ENCODE measurements around the gene USP31. TPM values are rescaled to one million over a fixed set of nuclear protein-coding genes. Genes with fewer than 3 reads are reported as not detected.

USP31 gene
- total RNA-seq, 1 experiment from 2014 or later = 16.1 TPM

GRCh38 chr16:23119570-23119969, 29.7 kb downstream of the USP31 start:
- Mint-ChIP-seq H3K36me3 (ENCODE audit: insufficient read depth in 1 of 3, low read depth in 3 of 3) (no peaks in the 10 kb centered on the region), H3K27me3 (ENCODE audit: low read depth) (no peaks in the 10 kb centered on the region), H3K9me3 (no peaks in the 10 kb centered on the region), H3K4me3 (no peak overlapping the region), H3K4me1 (peaks cover 39 to 49% of the 10 kb centered on the region in 2 experiments), H3K27ac (no peak overlapping the region)
- Histone ChIP-seq H2BK5ac (ENCODE audit: insufficient read length, low read length) (no peak overlapping the region), H4K91ac (ENCODE audit: insufficient read length, low read depth, low read length) (no peak overlapping the region), H3K56ac (ENCODE audit: insufficient read length, low read depth, low read length) (no peak overlapping the region), H2AK5ac (ENCODE audit: insufficient read length, low read length) (no peak overlapping the region), H3K27me3 (ENCODE audit: insufficient read depth, low read length) (no peaks in the 10 kb centered on the region), H3T11ph (ENCODE audit: low read length) (no peak overlapping the region), H2BK120ac (ENCODE audit: low read depth, low read length, poor library complexity, severe bottlenecking) (no peak overlapping the region), H2BK15ac (ENCODE audit: low read depth, low read length) (no peak overlapping the region), H3K4me1 (ENCODE audit: insufficient read depth, low read length) (peaks cover 3% of the 10 kb centered on the region; the same call in 1 of the 2 replicates), H4K20me1 (ENCODE audit: control insufficient read depth, insufficient read depth, insufficient read length) (no peaks in the 10 kb centered on the region), H3K23me2 (ENCODE audit: insufficient read length, low read depth, low read length, poor library complexity, severe bottlenecking) (no peaks in the 10 kb centered on the region), H3K9ac (ENCODE audit: extremely low read depth, insufficient read length, low read length) (no peak overlapping the region), H4K5ac (ENCODE audit: insufficient read length, low read depth, low read length) (no peak overlapping the region), H3K79me2 (ENCODE audit: insufficient read depth, low read length) (peaks cover 10% of the 10 kb centered on the region; the same call in 1 of the 2 replicates), H2BK12ac (ENCODE audit: insufficient read length, low read depth, low read length) (no peak overlapping the region), H3K79me1 (ENCODE audit: insufficient read depth, low read depth, low read length, poor library complexity, severe bottlenecking) (peaks cover 7% of the 10 kb centered on the region), H2AFZ (ENCODE audit: low read length) (no peak overlapping the region), H2BK20ac (ENCODE audit: low read depth, low read length, poor library complexity, severe bottlenecking) (no peak overlapping the region), H3K18ac (ENCODE audit: insufficient read length, low read depth, low read length) (no peak overlapping the region), H3K27ac (ENCODE audit: insufficient read length, low read depth, low read length) (no peak overlapping the region), H3K9me3 (ENCODE audit: control insufficient read depth, low read depth, low read length) (no peaks in the 10 kb centered on the region), H3K14ac (ENCODE audit: insufficient read depth, low read length) (no peak overlapping the region), H3K4me2 (ENCODE audit: insufficient read depth, insufficient read length, low read length) (no peak overlapping the region), H3K4ac (ENCODE audit: low read depth, low read length) (no peak overlapping the region), H4K8ac (replicated peaks; ENCODE audit: insufficient read length, low read depth, low read length) (no peak overlapping the region), H3K23ac (ENCODE audit: insufficient read length, low read depth, low read length) (no peak overlapping the region)
- no CpG with 5 or more reads among the region's 2 CpGs for WGBS (ENCODE audit: extremely low coverage, insufficient read length, low lambda C conversion rate)
- TF ChIP-seq, protein P1, sequence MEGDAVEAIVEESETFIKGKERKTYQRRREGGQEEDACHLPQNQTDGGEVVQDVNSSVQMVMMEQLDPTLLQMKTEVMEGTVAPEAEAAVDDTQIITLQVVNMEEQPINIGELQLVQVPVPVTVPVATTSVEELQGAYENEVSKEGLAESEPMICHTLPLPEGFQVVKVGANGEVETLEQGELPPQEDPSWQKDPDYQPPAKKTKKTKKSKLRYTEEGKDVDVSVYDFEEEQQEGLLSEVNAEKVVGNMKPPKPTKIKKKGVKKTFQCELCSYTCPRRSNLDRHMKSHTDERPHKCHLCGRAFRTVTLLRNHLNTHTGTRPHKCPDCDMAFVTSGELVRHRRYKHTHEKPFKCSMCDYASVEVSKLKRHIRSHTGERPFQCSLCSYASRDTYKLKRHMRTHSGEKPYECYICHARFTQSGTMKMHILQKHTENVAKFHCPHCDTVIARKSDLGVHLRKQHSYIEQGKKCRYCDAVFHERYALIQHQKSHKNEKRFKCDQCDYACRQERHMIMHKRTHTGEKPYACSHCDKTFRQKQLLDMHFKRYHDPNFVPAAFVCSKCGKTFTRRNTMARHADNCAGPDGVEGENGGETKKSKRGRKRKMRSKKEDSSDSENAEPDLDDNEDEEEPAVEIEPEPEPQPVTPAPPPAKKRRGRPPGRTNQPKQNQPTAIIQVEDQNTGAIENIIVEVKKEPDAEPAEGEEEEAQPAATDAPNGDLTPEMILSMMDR (conservative IDR thresholded peaks at IDR 0.05) = no peak
- DNase-seq = no peak

Data from H9 (cell line).